SU-DHL-6 (cell line): ENCODE data around the gene EPB41L5.
A peak's percentile ranks its signal among the peaks of the same experiment; 100 is the strongest.

Experiments used
- H2AFZ ChIP-seq: fragments of 200-600 bp; sonication (generic); 2 replicates; pipeline ENCODE4 v1.6.1; 2014; ENCODE audit warnings: low read depth, mild to moderate bottlenecking, moderate library complexity, mixed read lengths, antibody characterized with exemption, low read length; ENCODE audit not compliant: severe bottlenecking
- H3F3A ChIP-seq: fragments of 200-600 bp; shearing (Covaris generic); 2 replicates; pipeline ENCODE4 v1.6.0; 2016; ENCODE audit warnings: antibody characterized with exemption, mild to moderate bottlenecking; ENCODE audit not compliant: insufficient read depth
- H3K27ac ChIP-seq: fragments of 200-600 bp; sonication (generic); 2 replicates; pipeline ENCODE4 v1.5.1; 2016; ENCODE audit warnings: low read depth, mild to moderate bottlenecking, low read length, moderate library complexity, mixed read lengths
- H3K27me3 ChIP-seq: fragments of 200-600 bp; sonication (generic), shearing (Covaris generic); 2 replicates; pipeline ENCODE4 v1.6.0; 2014; ENCODE audit warnings: mild to moderate bottlenecking, low read length
- H3K36me3 ChIP-seq: fragments of 200-600 bp; sonication (generic); 2 replicates; pipeline ENCODE4 v1.6.1; 2014; ENCODE audit warnings: mild to moderate bottlenecking, low read length, mixed read lengths
- H3K4me2 ChIP-seq: fragments of 300-600, 200-600 bp; shearing (Covaris generic), sonication (generic); 2 replicates; pipeline ENCODE4 v1.6.0; 2014; ENCODE audit warnings: low read length, low read depth, mild to moderate bottlenecking; ENCODE audit not compliant: poor library complexity, severe bottlenecking
- H3K4me3 ChIP-seq: fragments of 200-600 bp; sonication (generic); 2 replicates; pipeline ENCODE4 v1.5.1; 2014; ENCODE audit warnings: antibody characterized with exemption, low read length, mild to moderate bottlenecking, mixed read lengths; ENCODE audit not compliant: insufficient read depth, poor library complexity, severe bottlenecking
- H3K79me2 ChIP-seq: fragments of 200-600 bp; sonication (generic); 2 replicates; pipeline ENCODE4 v1.6.1; 2014; ENCODE audit warnings: mild to moderate bottlenecking, low read length, moderate library complexity; ENCODE audit not compliant: insufficient read depth
- H3K9ac ChIP-seq: fragments of 200-600 bp; sonication (generic); 2 replicates; pipeline ENCODE4 v1.7.0; 2014; ENCODE audit warnings: mild to moderate bottlenecking, low read length
- H3K9me2 ChIP-seq: fragments of 200-600 bp; sonication (generic); replicated peaks from 2 replicates; pipeline ENCODE4 v1.6.1; 2014; ENCODE audit warnings: low read length; ENCODE audit not compliant: insufficient read depth
- H3K9me3 ChIP-seq: fragments of 200-600 bp; sonication (generic); 2 replicates; pipeline ENCODE4 v1.6.1; 2014; ENCODE audit warnings: low read length, mixed read lengths; ENCODE audit not compliant: insufficient read depth
- H4K20me1 ChIP-seq: fragments of 200-600 bp; sonication (generic); 2 replicates; pipeline ENCODE4 v1.6.1; 2014; ENCODE audit warnings: low read depth, mild to moderate bottlenecking, antibody characterized with exemption, low read length, moderate library complexity, mixed read lengths
- CTCF ChIP-seq: fragments of 200-600 bp; sonication (generic); IDR thresholded peaks from one replicate; pipeline ENCODE4 v1.5.1; 2017; ENCODE audit warnings: antibody characterized with exemption, mild to moderate bottlenecking, low read length, moderate library complexity; ENCODE audit not compliant: insufficient read depth, poor library complexity, severe bottlenecking
- EZH2phosphoT487 ChIP-seq: fragments of 200-600 bp; sonication (generic), shearing (Covaris generic); conservative IDR thresholded peaks from 2 replicates; pipeline ENCODE4 v1.6.1; 2018; ENCODE audit warnings: mild to moderate bottlenecking, antibody characterized with exemption, low read length, moderate library complexity, mixed read lengths

EPB41L5 gene

DNA sequence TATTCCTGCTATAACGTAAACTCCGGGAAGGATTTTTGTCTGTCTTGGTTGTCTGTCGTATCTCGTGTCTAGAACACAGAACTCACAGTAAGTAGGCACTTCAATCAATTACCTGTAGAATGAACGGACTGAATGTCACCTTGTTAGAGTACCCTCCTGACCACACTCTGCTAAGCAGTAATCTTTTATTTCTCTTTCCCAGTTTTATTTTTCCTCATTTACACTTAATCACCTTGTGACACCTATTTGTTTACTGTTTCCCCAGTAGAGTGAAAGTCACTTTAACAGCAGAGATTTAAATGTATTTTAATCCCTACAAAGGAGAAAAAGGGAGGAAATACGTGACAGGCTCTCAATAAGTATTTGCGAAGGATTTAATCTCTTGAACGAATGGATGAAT is 514 bp upstream of the EPB41L5 start:
- TF ChIP-seq EZH2phosphoT487 (no peak), CTCF (no peak)
- H4K20me1 ChIP-seq = no peaks in the 10 kb centered on the region; the same call in 1 of the 2 replicates
- peak overlapping the region; percentile 83 for H3K4me3 ChIP-seq
- peak overlapping the region; percentile 96 for H3K4me2 ChIP-seq
- peak overlapping the region; percentile 73 for H3K9ac ChIP-seq
- H3F3A ChIP-seq = peaks cover 4% of the 10 kb centered on the region; the same call in 1 of the 2 replicates
- H3K79me2 ChIP-seq = no peaks in the 10 kb centered on the region
- H3K9me2 ChIP-seq = no peaks in the 10 kb centered on the region
- H3K27ac ChIP-seq = no peak overlapping the region
- no peaks in the 10 kb centered on the region for H3K9me3 ChIP-seq
- no peaks in the 10 kb centered on the region for H3K27me3 ChIP-seq
- H3K36me3 ChIP-seq = no peaks in the 10 kb centered on the region
- H2AFZ ChIP-seq = peak overlapping the region; percentile 94

GRCh38 chr2:120013597-120014223 is 833 bp downstream of the EPB41L5 start:
- no peaks in the 10 kb centered on the region for H3K79me2 ChIP-seq
- no peaks in the 10 kb centered on the region for H3K27me3 ChIP-seq
- peaks cover 4% of the 10 kb centered on the region; the same call in 1 of the 2 replicates for H3F3A ChIP-seq
- H3K4me3 ChIP-seq = peak overlapping the region; percentile 83
- H3K9me3 ChIP-seq = no peaks in the 10 kb centered on the region
- no peaks in the 10 kb centered on the region for H3K36me3 ChIP-seq
- peak overlapping the region; percentile 73 for H3K9ac ChIP-seq
- no peak overlapping the region for H3K27ac ChIP-seq
- no peak for TF ChIP-seq CTCF
- no peak for TF ChIP-seq EZH2phosphoT487
- no peaks in the 10 kb centered on the region for H3K9me2 ChIP-seq
- H3K4me2 ChIP-seq = peak overlapping the region; percentile 96
- no peaks in the 10 kb centered on the region; the same call in 1 of the 2 replicates for H4K20me1 ChIP-seq
- peak overlapping the region; percentile 95 for H2AFZ ChIP-seq

GRCh38 chr2:120014226-120014980 is 1.5 kb downstream of the EPB41L5 start:
- no peaks in the 10 kb centered on the region for H3K36me3 ChIP-seq
- no peaks in the 10 kb centered on the region; the same call in 1 of the 2 replicates for H4K20me1 ChIP-seq
- H3K4me3 ChIP-seq = no peak overlapping the region
- peak overlapping the region; percentile 96 for H3K4me2 ChIP-seq
- H3K9ac ChIP-seq = no peak overlapping the region
- no peaks in the 10 kb centered on the region for H3K9me2 ChIP-seq
- no peaks in the 10 kb centered on the region for H3K27me3 ChIP-seq
- TF ChIP-seq EZH2phosphoT487 (no peak), CTCF (no peak)
- no peaks in the 10 kb centered on the region for H3K9me3 ChIP-seq
- H3K79me2 ChIP-seq = no peaks in the 10 kb centered on the region
- H3K27ac ChIP-seq = no peak overlapping the region
- no peak overlapping the region for H2AFZ ChIP-seq
- H3F3A ChIP-seq = peaks cover 4% of the 10 kb centered on the region; the same call in 1 of the 2 replicates
